Measurements from ENCODE around the gene S100A2. TPM values are rescaled to one million over a fixed set of nuclear protein-coding genes. Genes with fewer than 3 reads are reported as not detected.

The S100A2 gene
- total and polyA plus RNA-seq, 2 of the 13 experiments (the other 11 are each of a cell fraction or from before 2014, with no cell fraction given), result 1.2 TPM

- TF ChIP-seq CREB1 (IDR thresholded peaks at IDR 0.05) (peak; percentile 65; the same call in 1 of the 2 replicates), CREB1 (CRISPR knock-in tag; IDR thresholded peaks at IDR 0.05) (0 out of 2 replicates have a peak, but pooled peaks have one; percentile 27), MEIS2 (CRISPR knock-in tag; IDR thresholded peaks at IDR 0.05) (peak; percentile 76), ZNF605 (CRISPR knock-in tag; IDR thresholded peaks at IDR 0.05) (peak; percentile 48; the same call in 1 of the 2 replicates), TBX2 (CRISPR knock-in tag; IDR thresholded peaks at IDR 0.05; ENCODE audit: borderline replicate concordance) (peak; percentile 76; the same call in 1 of the 2 replicates), RXRB (CRISPR knock-in tag; IDR thresholded peaks at IDR 0.05; ENCODE audit: borderline replicate concordance) (peak; percentile 53; the same call in 1 of the 2 replicates), ZBTB42 (CRISPR knock-in tag; IDR thresholded peaks at IDR 0.05) (0 out of 2 replicates have a peak, but pooled peaks have one; percentile 34), EP300 (IDR thresholded peaks at IDR 0.05; ENCODE audit: low read depth in 2 of 2, low read length in 2 of 2) (peak; percentile 14 to 55; a peak in 3 of 4 replicates), EP300 (CRISPR knock-in tag; IDR thresholded peaks at IDR 0.05; ENCODE audit: borderline replicate concordance) (peak; percentile 54; the same call in 1 of the 2 replicates), MAX (IDR thresholded peaks at IDR 0.05) (peak; percentile 61; the same call in 1 of the 2 replicates), ATF4 (CRISPR knock-in tag; IDR thresholded peaks at IDR 0.05) (0 out of 4 replicates have a peak, but pooled peaks of 1 of the 2 experiments have one; percentile 51), ZBTB39 (CRISPR knock-in tag; IDR thresholded peaks at IDR 0.05) (peak; percentile 26; the same call in 1 of the 2 replicates), GPBP1L1 (CRISPR knock-in tag; IDR thresholded peaks at IDR 0.05) (no peak), ZNF879 (CRISPR knock-in tag; IDR thresholded peaks at IDR 0.05) (0 out of 2 replicates have a peak, but pooled peaks have one; percentile 38), IRF2 (CRISPR knock-in tag; IDR thresholded peaks at IDR 0.05) (peak; percentile 13), ZNF335 (CRISPR knock-in tag; IDR thresholded peaks at IDR 0.05) (peak; percentile 57; the same call in 1 of the 2 replicates), E2F5 (CRISPR knock-in tag; conservative IDR thresholded peaks at IDR 0.05) (no peak), ZNF543 (CRISPR knock-in tag; IDR thresholded peaks at IDR 0.05) (peak; percentile 89; the same call in 1 of the 2 replicates), E2F2 (CRISPR knock-in tag; IDR thresholded peaks at IDR 0.05; ENCODE audit: borderline replicate concordance) (no peak), GATAD1 (CRISPR knock-in tag; IDR thresholded peaks at IDR 0.05) (0 out of 2 replicates have a peak, but pooled peaks have one; percentile 18)
Measured at GRCh38 chr1:153608742-153609584, 43.3 kb upstream of the S100A2 start (continued).

Data from HepG2 (cell line).